22Rv1 (cell line): ENCODE results near the gene TSSK6.

Experiments
- ZFX ChIP-seq: fragments of 450-650 bp; IDR thresholded peaks from 2 replicates; pipeline ENCODE4 v1.6.1; 2017; ENCODE audit warnings: antibody characterized with exemption, borderline replicate concordance
- TF ChIP-seq, protein P1 (sequence below): fragments of 450-650 bp; IDR thresholded peaks from 2 replicates; pipeline ENCODE4 v1.5.1; 2017; ENCODE audit warnings: mild to moderate bottlenecking

DNA sequence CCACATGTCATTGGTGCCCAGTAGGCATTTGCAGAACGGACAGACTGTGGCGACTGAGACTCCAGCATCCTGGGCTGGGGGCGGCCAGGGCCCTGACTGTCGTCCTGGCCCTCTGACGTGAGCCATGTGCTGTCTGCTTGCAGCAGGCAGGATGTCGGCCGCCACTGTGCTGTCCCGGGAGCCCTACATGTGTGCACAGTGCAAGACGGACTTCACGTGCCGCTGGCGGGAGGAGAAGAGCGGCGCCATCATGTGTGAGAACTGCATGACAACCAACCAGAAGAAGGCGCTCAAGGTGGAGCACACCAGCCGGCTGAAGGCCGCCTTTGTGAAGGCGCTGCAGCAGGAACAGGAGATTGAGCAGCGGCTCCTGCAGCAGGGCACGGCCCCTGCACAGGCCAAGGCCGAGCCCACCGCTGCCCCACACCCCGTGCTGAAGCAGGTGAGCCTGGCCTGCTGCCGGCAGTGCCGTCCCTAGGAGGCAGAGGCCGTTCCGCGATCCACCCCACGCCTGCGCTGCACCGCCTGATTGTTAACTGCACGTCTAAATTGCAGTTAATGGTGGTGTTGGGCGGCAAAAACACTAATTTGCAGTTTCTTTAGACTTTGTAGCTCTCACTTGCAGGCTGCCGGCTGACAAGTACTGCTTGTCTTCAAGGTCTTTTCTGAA lies 14.2 kb downstream of the TSSK6 start:
- TF ChIP-seq, protein P1, sequence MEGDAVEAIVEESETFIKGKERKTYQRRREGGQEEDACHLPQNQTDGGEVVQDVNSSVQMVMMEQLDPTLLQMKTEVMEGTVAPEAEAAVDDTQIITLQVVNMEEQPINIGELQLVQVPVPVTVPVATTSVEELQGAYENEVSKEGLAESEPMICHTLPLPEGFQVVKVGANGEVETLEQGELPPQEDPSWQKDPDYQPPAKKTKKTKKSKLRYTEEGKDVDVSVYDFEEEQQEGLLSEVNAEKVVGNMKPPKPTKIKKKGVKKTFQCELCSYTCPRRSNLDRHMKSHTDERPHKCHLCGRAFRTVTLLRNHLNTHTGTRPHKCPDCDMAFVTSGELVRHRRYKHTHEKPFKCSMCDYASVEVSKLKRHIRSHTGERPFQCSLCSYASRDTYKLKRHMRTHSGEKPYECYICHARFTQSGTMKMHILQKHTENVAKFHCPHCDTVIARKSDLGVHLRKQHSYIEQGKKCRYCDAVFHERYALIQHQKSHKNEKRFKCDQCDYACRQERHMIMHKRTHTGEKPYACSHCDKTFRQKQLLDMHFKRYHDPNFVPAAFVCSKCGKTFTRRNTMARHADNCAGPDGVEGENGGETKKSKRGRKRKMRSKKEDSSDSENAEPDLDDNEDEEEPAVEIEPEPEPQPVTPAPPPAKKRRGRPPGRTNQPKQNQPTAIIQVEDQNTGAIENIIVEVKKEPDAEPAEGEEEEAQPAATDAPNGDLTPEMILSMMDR, result no peak
- TF ChIP-seq ZFX, result no peak
